ENCODE data around the gene TBC1D14.

Gene TBC1D14

GRCh38 chr4:6932918-6933317 is 23.3 kb downstream of the TBC1D14 start:
- DNase-seq: no peak

GRCh38 chr4:6933691-6934430 is 24.2 kb downstream of the TBC1D14 start:
- no peak for DNase-seq

- no peak for DNase-seq
Observed at GRCh38 chr4:6935965-6936364, 26.3 kb downstream of the TBC1D14 start.

DNA sequence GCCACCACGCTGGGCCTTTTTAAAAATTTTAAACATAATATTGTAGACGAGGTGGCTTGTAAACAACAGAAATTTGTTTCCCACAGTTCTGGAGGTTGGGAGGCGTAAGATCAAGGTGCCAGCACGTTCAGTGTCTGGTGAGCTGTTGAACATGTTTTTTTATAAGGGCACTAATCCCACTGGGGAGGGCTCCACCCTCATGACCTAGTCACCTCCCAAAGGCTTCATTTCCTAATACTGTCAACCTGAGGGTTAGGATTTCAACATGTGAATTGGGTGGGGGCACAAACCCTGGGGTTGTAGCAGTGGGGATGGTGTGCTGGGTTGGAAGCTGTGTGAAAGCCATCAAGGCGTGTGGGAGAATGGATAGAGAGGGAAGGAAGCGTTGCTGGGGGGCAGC is 27.6 kb downstream of the TBC1D14 start:
- no peak for DNase-seq

DNA sequence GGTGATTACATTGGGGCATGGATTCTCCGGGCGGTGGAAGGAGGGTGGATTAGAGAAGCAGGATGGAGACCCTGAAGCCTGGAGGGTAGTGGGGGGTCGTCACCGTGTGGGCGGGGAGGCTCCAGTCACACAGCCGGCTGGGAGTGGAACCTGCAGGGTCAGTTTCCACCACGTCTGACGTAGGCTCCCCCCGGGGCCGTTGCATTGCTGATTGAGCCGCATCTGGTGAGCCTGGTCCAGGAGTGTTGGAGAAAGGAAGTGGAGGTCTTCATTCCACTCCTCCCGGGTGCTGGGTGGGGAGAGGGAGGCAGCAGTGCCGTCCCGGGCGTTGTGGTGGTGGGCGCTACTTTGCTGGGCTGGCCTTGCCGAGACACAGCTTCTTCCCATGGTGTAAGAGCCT is 28.1 kb downstream of the TBC1D14 start:
- no peak for DNase-seq

DNA sequence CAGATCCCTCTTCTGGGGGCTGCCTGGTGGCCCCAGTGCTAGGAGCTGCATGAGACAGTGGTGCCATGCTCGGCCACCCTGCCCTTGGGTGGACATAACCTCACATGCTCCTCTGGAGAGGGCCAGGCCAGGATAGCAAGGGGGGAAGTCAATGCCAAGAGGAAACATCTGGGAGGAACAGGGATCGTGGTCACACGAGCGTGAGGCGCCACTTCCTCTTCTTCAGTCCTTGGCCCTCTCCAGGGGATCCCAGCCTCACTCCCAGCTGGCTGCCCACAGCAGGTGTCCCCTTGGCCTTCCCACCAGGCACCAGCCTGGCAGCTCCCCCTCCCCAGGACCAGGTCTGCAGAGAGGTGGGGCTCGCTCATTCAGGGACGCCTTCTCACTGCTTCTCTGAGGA is 28.6 kb downstream of the TBC1D14 start:
- DNase-seq: no peak

GRCh38 chr4:6938647-6939271 is 29.1 kb downstream of the TBC1D14 start:
- no peak for DNase-seq

DNA sequence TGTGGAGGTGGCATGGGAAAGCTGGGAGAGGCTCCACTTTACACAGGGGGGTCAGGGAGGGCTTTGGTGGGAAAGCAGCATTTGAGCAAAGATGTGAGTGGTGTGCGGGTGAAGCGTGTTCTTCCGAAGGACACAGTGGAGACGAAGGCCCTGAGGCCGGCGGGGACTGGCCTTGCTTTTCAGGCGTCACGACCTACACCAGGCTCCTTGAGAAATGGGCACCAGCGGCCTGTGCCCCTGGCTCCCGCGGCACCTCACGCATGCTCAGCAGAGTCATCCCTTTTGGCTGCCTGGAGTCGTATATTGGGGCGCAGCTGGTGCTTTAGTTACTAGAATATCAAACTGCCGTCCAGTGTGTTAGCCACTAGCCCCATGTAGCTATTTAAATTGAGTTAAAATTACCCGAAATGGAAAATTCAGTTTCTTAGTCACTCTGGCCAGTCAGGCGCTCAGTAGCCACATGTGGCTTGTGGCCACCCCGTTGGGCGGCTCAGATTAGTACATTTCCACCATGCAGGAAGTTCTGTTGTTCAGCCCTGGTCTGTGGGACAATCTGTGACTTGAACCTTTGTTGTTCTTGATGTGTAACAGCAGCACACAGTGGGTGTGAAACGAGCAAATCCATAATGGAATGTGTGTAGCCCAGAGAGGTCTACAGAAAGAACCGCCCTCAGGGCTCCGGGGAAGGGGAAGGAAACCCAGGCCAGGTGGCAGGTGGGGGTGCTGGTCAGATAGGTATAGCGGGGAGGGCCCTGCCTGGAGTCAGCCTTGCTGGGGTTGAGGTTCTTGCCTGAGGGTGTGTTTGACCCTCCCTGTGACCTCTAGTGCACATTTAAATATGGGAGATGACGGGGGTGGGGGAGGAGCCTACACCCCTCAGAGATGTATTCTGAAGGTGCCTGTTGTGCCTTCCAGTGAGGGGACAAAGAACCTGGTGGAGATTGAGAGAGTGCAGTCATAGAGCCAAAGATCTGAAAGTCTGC is 30.4 kb downstream of the TBC1D14 start:
- DNase-seq: no peak

DNA sequence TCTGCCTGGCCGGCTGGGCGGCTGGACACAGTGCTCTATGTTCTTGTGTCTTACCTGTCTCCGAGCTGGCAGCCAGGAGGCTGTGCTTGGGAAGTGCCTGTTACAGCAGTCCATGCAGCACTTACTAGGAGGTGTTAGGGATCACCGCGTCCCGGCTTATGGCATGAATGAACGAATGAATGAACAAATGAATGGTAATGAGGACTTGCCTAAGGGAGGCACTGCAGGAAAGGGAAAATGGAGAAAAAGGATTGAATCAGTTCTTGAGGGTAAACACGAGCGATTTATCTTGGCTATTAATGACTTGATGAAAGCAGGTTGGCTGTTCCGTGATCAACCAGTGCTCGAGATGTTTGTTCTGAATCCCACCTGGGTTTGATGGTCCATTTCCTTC is 31.1 kb downstream of the TBC1D14 start:
- no peak for DNase-seq

DNA sequence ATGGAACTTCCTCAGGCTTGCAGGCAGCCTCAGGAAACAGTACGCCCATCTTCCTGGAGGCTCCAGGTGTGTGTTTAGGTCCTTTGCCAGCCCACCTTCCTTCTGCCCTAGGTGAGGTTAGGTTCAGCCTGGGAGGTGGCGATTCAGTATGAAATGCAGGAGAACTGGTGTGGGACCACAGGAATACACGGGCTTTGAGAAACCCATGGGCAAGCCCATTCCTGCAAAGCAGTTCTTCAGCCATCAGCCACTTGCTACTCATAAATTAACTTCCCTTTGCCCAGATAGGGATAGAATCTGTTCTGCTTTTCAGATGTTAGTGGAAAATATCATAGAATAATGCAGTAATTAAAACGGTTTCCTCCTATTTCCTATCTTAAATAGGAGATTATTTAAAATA is 32.2 kb downstream of the TBC1D14 start:
- DNase-seq: no peak

DNA sequence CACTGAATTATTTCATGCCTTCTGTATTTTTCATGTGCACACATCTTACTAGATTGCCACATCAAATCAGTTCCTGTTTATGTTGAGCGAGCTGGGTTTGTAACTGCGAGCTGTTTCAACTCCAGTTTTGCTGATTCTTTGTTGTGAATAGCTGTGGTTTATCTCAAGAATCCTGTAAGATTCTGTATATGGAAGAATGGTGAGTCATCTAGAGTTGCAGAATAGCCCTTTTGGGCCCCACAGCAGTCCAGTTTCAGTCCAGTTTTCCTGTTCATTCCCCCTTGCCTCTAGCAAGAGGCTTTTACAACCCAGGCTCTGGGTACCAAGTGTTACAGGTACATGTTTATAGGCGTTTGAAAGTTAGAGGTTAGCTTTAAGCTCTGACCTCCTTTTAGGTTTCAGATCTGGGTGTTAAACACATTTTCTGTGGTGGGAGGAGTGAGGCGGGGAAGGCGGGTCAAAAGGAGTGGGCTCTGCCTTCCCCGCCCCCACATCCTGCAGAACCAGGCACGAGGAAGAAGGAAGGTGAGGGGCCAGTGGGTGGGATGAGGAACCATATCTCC is 32.7 kb downstream of the TBC1D14 start:
- peak; percentile 40 for DNase-seq

- DNase-seq: no peak
Observed at GRCh38 chr4:6943012-6943884, 33.6 kb downstream of the TBC1D14 start.

DNA sequence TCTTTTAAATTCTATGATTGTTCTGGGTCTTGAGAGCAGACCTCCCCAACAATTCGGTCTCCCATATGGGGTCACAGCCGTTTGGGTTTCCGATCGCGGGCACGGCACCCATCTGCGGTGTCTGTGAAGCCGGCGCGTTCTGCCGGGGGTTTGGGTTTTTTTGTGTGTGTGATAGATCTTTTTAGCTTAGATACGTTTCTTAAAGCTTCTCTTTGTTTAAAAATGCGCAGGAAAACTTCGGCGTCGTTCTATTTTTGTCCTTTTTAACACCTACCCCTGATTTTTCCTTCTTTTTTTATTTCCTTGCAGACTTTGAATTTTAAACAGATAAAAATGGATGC is 34.2 kb downstream of the TBC1D14 start:
- no peak for DNase-seq

GRCh38 chr4:6944301-6945051 is 34.9 kb downstream of the TBC1D14 start:
- DNase-seq: no peak

- DNase-seq: no peak
Observed at GRCh38 chr4:6945052-6945409, 35.4 kb downstream of the TBC1D14 start.

DNA sequence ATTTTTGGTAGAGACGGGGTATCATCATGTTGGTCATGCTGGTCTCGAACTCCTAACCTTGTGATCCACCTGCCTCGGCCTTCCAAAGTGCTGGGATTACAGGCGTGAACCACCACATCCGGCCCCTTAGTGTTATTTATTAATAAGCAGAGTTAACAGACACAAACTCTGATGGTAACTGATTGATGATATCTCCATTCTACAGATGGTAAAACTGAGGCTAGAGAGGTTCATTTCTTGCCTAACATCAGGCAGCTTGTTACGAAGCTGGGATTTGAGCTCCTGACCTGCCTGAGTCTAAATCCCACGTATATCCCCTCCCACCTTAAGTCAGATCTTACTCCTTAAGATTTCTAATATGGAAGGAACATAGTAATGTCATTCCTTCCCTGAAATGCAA is 36.9 kb downstream of the TBC1D14 start:
- no peak for DNase-seq

DNA sequence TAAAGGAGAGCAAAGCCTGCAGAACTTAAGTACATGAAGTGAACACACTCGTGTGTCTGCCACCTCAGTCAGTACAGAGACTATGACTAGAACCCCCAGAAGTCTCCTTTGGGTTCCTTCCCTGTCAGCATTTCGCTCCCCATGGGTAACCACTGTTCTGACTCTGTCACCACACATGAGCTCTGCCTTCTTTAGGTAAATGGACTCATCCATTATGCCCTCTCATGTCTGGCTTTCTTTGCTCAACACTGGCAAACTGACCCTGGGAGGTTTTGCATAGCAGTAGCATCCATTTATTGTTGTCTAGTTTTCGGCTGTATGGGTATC is 38.5 kb downstream of the TBC1D14 start:
- no peak for DNase-seq

DNA sequence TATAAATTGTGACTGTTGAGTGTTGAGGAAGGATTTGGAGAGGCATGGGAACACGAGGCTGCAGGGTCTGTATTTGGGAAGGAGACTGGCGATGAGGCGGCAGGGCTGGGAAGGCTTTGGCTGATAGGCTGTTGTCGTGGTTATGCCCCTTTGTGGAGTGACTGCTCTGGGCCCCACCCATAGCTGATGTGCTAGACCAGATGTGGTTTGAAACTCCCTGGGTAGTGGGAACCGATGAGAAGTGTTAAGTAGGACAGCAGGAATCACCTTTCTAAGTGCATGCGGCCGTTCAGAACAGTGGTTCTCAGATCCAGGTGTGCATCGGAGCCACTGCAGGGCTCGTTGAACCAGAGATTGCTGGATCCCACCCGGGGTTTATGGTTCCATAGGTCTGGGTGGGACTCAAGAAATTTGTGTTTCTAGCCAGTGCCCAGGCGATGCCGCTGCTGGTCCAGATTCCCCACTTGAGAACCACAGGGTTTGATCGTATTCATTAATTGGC is 42.3 kb downstream of the TBC1D14 start:
- no peak for DNase-seq

GRCh38 chr4:6953751-6954380 is 44.2 kb downstream of the TBC1D14 start:
- DNase-seq: no peak

DNA sequence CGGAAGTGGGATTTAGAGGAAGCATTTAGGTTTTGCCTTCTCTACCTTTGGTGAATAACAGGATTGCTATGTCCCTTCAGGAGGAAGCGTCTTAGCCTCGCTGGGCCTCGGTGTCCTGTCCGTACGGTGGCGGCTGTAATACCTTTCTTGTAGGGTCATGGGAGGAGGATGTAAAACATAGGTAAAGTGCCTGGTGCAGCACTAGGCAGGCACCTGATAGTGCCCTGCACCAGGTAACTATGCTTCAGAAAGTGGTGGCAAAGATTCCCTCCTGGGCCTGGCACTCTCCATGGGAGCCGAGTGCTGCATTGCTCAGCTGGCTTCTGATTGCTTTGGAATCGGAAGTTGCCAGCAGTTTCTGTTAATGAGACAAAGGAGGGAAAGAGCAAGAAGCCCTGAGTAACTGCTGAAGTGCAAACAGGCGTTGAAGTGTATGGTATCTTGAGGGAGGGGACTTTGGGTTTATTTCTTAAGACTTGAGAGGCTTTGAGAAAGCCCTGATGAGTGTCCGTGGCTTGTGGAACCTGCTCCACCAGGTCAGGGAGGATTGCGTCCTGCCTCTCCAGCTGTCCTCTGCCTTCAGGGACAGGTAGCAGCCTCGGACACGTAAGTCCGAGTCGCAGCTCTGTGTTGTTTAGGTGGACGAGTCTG is 45.8 kb downstream of the TBC1D14 start:
- DNase-seq: no peak

DNA sequence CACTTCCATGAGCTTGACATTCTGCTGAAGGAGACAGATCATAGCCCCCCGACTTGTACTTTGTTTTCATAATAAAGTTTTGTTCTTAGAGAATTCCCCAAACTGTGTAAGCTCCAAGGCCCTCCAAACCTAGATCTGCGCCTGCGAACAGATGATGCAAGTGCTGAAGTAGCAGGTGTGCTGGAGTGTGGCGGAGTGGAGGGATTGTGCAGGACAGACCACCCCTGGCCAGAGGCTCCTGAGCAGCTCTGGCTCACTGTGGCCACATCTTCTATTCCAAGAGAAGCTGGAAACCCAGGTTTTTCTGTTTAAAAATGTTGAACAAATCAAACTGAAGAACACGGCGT is 46.4 kb downstream of the TBC1D14 start:
- DNase-seq: no peak

Measured in stimulated activated CD4-positive, alpha-beta T cell treated with anti-CD3 and anti-CD28 coated beads, Interleukin-4, amount 100 ng/mL, for 24 hours (primary cell).